OCI-LY1 (cell line): ENCODE measurements around the gene UMODL1.

Source experiments
- CTCF ChIP-seq: fragments of 200-600 bp; sonication (generic), shearing (Covaris generic); IDR thresholded peaks from 2 replicates; pipeline ENCODE4 v1.5.1; 2017; ENCODE audit warnings: mild to moderate bottlenecking, antibody characterized with exemption, low read length, moderate library complexity, mixed read lengths
- EZH2 ChIP-seq: fragments of 200-600 bp; sonication (generic), shearing (Covaris generic); IDR thresholded peaks from 2 replicates; pipeline ENCODE4 v1.8.0; 2017; ENCODE audit warnings: borderline replicate concordance, mixed run types, mild to moderate bottlenecking, antibody characterized with exemption, low read length, moderate library complexity, mixed read lengths

- TF ChIP-seq CTCF (no peak), EZH2 (no peak)
Measured at GRCh38 chr21:42129300-42130266, 58.5 kb downstream of the UMODL1 start.
